ENCODE results near the gene PDE4D.

PDE4D gene

DNA sequence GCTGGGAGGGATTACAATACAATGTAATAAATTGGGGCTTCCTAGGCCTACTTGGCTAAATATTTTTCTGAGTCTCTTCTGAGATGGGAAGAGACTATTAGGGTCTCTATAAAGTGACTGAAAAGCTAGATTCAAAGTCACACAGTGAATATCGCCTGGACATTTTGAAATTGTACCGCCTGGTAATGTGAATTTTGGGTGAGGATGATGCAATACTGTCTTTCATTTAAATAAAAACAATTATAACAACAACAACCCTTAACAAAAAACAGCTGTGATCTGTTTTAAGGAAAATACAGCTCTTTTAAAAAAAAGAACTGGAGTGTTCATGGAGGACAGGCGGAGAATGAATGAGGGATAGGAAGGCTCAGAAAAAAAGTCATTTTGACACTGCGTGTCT lies 695.6 kb downstream of the PDE4D start:
- DNase-seq (ENCODE audit: insufficient read length, low spot score) (no peak), FAIRE-seq (no peak)
- TF ChIP-seq POLR2AphosphoS5 (IDR thresholded peaks at IDR 0.05; ENCODE audit: low read depth, low read length) (no peak), PAX5 (IDR thresholded peaks at IDR 0.05; ENCODE audit: insufficient read depth, low read length, severe bottlenecking) (no peak), POU2F2 (IDR thresholded peaks at IDR 0.05; ENCODE audit: low read depth, low read length) (no peak), POLR2A (IDR thresholded peaks at IDR 0.05; ENCODE audit: low read depth, low read length) (no peak), SPI1 (IDR thresholded peaks at IDR 0.05; ENCODE audit: low read depth, low read length) (no peak), TAF1 (IDR thresholded peaks at IDR 0.05; ENCODE audit: low read depth, low read length) (no peak)

DNA sequence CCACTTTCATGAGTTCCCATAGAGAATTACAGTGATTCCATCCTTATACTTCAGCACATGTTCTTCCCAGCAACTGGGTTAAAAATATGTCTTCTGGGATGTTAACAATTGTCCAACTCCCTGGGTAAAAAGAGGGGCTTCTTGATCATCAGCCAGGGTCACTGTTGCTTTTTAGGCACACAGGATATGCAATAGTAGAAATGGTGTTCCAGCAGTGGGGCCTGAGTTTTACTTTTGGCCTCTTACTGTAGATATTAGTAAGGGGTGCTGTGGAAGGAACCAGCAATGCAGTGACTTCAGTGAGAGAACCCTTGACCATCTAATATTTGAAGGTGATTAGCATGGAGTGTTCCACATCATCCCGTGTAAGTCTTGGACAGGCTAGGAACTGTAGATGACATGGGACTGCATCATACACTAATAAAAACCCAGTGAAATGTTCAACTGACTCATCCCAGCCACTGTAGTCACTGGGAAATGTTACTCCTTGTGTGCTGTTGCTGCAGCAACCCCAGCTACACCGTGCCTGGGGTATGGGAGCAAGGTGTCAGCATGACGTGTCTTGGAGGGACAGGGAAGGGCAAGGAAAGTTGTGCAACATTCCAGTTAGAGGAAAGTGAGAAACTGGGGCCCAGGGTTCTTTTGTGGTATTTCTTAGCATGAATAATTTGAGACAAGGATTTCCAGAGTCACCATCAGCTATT lies 699.8 kb downstream of the PDE4D start:
- no peak for DNase-seq (ENCODE audit: insufficient read length, low spot score)
- TF ChIP-seq SPI1 (IDR thresholded peaks at IDR 0.05; ENCODE audit: low read depth, low read length) (no peak), POLR2A (IDR thresholded peaks at IDR 0.05; ENCODE audit: low read depth, low read length) (no peak), POU2F2 (IDR thresholded peaks at IDR 0.05; ENCODE audit: low read depth, low read length) (no peak), TAF1 (IDR thresholded peaks at IDR 0.05; ENCODE audit: low read depth, low read length) (no peak), POLR2AphosphoS5 (IDR thresholded peaks at IDR 0.05; ENCODE audit: low read depth, low read length) (no peak), PAX5 (IDR thresholded peaks at IDR 0.05; ENCODE audit: insufficient read depth, low read length, severe bottlenecking) (no peak)
- no peak for FAIRE-seq

DNA sequence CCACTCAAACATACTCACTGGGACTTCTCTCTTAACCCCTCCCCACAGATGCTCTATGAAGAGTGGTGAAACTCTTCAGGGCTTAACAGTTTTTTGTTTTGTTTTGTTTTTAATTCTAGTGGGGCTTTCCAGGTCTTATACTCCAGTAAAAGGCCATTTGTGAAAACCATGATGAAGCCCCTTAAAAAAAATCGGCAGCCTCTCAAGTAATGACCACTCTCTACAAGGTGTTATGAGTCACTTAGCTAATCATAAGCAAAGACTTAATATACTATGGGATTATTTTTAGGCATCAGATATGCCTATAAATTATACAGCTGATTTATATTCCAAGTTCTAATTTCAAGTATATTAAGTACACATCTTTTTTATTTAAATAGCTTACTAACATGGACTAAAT lies 702.8 kb downstream of the PDE4D start:
- DNase-seq (ENCODE audit: insufficient read length, low spot score) (no peak), FAIRE-seq (no peak)
- TF ChIP-seq POU2F2 (IDR thresholded peaks at IDR 0.05; ENCODE audit: low read depth, low read length) (no peak), SPI1 (IDR thresholded peaks at IDR 0.05; ENCODE audit: low read depth, low read length) (no peak), TAF1 (IDR thresholded peaks at IDR 0.05; ENCODE audit: low read depth, low read length) (no peak), POLR2AphosphoS5 (IDR thresholded peaks at IDR 0.05; ENCODE audit: low read depth, low read length) (no peak), PAX5 (IDR thresholded peaks at IDR 0.05; ENCODE audit: insufficient read depth, low read length, severe bottlenecking) (no peak), POLR2A (IDR thresholded peaks at IDR 0.05; ENCODE audit: low read depth, low read length) (no peak)

DNA sequence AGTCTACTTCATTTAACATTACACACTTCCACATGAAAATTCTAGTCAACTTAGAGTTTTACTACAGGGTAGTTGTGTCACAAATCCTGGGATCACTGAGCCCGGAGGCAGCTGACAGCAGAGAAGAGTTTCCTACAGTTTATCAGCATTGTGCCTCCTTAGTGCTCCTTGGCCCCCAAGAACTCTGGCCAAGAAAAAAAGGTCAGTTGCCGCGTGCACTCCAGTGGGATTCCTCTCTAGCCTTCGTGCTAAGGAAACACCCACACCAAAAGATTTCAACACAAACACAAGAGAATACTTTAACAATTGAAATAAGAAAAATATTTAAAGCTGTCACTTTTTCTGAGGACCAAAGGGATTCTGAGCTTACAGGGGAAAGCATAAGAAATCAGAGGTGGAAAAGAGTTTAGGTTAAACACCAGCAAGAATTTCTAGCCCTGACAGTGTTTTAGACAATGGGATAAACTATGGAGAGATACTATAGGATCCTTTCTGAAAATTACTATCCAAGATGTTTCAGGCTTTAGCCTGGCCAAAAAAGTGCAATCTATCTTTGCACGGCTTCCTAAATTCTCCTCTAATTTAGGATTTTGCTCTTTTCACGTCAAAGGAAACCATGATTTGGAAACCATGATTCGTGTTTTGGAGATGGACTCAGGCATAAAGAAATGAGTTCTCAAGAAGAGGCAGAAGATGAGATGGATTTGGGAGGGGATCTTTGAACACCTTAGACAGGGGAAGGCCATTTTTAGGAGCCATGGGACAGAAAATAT lies 703.9 kb downstream of the PDE4D start:
- TF ChIP-seq POU2F2 (IDR thresholded peaks at IDR 0.05; ENCODE audit: low read depth, low read length): no peak
- no peak for TF ChIP-seq PAX5 (IDR thresholded peaks at IDR 0.05; ENCODE audit: insufficient read depth, low read length, severe bottlenecking)
- TF ChIP-seq SPI1 (IDR thresholded peaks at IDR 0.05; ENCODE audit: low read depth, low read length): no peak
- TF ChIP-seq TAF1 (IDR thresholded peaks at IDR 0.05; ENCODE audit: low read depth, low read length): no peak
- no peak for TF ChIP-seq POLR2AphosphoS5 (IDR thresholded peaks at IDR 0.05; ENCODE audit: low read depth, low read length)
- TF ChIP-seq POLR2A (IDR thresholded peaks at IDR 0.05; ENCODE audit: low read depth, low read length): no peak
- no peak for DNase-seq (ENCODE audit: insufficient read length, low spot score)
- no peak for FAIRE-seq

DNA sequence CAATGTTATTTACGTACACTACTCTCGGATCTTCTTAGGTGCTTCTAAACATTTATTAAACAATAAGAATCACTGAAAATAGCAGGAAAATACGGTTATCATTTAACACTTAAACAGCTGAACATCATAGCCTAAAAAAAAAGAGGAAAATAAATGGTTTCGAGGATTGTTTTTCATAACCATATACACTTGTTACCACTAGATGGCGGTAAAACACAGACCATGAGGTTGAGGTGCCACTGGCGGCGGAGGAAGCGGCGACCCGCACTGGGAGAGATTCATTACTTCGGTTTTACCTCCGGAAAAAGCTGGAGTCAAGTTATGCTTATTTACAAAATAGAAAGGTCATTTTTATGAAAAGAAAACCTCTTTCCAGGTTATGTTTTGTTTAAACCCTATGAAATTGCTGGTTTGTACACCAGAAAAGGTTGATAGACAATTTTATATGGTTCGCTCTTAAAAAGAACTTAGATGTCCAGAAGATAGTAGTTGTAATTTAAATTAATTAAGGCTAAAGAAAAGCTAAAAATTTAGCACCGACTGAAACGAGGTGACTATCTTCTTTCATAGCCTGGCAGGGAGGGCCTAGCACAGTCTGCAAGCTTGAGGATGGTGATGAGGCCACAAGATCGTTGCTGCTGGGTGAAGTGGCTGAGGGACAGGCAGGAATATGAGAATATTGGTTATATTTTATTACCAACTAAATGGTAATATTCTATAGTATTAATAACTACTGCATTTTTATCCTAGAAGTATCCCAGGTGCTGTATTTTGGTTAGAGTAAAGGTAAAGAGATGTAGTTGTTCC lies 704.9 kb downstream of the PDE4D start:
- DNase-seq (ENCODE audit: insufficient read length, low spot score) (peak; percentile 16), FAIRE-seq (peak; percentile 87)
- 0 out of 2 replicates have a peak, but pooled peaks have one; percentile 6 for TF ChIP-seq SPI1 (IDR thresholded peaks at IDR 0.05; ENCODE audit: low read depth, low read length)
- no peak for TF ChIP-seq POLR2A (IDR thresholded peaks at IDR 0.05; ENCODE audit: low read depth, low read length)

DNA sequence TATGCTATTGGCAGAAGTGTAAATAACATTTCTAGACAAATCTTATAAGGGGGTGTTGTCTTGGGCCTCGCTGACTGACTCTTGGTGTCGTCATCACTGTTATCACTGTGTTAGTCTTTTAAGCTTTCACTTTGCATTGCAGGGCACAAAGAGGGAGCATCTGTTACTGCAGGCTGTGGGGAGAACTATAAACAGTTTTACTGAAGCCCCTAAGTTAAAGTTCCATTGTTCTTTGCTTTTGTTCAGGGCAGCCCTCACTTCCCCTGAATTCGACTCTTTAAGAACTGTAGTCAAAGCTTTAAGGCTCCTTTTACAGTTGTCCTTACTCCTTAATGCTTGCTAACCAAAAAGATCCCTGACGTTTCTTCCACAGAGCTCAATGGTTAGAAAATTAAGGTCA lies 705.7 kb downstream of the PDE4D start:
- TF ChIP-seq PAX5 (IDR thresholded peaks at IDR 0.05; ENCODE audit: insufficient read depth, low read length, severe bottlenecking): no peak
- no peak for TF ChIP-seq POU2F2 (IDR thresholded peaks at IDR 0.05; ENCODE audit: low read depth, low read length)
- no peak for TF ChIP-seq TAF1 (IDR thresholded peaks at IDR 0.05; ENCODE audit: low read depth, low read length)
- no peak for TF ChIP-seq POLR2A (IDR thresholded peaks at IDR 0.05; ENCODE audit: low read depth, low read length)
- TF ChIP-seq POLR2AphosphoS5 (IDR thresholded peaks at IDR 0.05; ENCODE audit: low read depth, low read length): no peak
- no peak for TF ChIP-seq SPI1 (IDR thresholded peaks at IDR 0.05; ENCODE audit: low read depth, low read length)
- peak; percentile 5 for FAIRE-seq
- no peak for DNase-seq (ENCODE audit: insufficient read length, low spot score)

DNA sequence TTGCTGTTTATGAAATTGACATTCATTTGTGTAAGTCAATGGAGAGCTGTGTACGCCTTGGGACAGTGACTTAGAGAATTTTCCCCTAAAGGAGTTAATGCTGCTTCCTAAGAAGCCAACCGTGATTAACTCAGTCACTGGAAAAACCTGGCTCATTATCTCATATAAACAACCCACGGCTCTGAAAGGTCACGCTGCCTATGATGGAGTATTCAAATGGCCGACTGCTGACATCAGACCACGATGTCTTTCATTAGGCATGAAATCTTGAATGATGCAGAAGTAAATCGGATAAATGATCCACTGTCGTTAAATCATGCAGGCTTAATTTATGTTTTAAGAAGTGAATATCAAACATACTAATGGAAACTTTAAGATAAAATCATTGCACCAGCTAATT lies 706.9 kb downstream of the PDE4D start:
- no peak for FAIRE-seq
- no peak for DNase-seq (ENCODE audit: insufficient read length, low spot score)
- TF ChIP-seq SPI1 (IDR thresholded peaks at IDR 0.05; ENCODE audit: low read depth, low read length): no peak
- TF ChIP-seq POLR2A (IDR thresholded peaks at IDR 0.05; ENCODE audit: low read depth, low read length): no peak
- no peak for TF ChIP-seq PAX5 (IDR thresholded peaks at IDR 0.05; ENCODE audit: insufficient read depth, low read length, severe bottlenecking)
- TF ChIP-seq TAF1 (IDR thresholded peaks at IDR 0.05; ENCODE audit: low read depth, low read length): no peak
- no peak for TF ChIP-seq POU2F2 (IDR thresholded peaks at IDR 0.05; ENCODE audit: low read depth, low read length)
- TF ChIP-seq POLR2AphosphoS5 (IDR thresholded peaks at IDR 0.05; ENCODE audit: low read depth, low read length): no peak

DNA sequence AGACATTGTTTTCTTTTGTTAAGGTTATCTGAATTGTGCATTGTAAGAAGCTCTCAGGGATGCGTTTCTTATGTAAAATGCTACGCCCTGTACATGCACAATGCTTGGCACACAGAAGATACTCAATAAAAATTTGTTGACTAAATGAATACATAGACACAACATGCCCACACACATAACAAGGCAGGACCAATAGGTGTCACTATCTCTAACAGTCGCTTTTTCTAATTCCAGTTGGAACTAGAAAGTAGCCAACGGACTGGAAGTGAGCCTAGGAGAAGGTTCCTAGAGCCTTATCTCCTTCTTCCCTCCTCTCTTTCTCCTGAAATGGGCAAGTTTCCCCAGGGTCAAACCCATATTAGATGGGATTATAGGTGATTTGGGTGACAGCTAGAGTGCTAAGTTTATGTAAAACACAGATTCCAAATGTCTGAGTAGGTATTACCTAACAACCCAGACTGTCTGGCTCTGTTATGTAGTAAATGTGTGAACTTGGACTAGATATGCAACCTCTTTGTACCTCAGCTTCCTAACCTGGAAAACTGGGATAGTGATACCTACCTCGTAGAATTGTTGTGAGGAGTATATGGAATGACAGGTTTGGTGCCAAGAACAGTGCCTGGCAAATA lies 707.7 kb downstream of the PDE4D start:
- TF ChIP-seq PAX5 (IDR thresholded peaks at IDR 0.05; ENCODE audit: insufficient read depth, low read length, severe bottlenecking): no peak
- DNase-seq (ENCODE audit: insufficient read length, low spot score) (no peak), FAIRE-seq (no peak)

DNA sequence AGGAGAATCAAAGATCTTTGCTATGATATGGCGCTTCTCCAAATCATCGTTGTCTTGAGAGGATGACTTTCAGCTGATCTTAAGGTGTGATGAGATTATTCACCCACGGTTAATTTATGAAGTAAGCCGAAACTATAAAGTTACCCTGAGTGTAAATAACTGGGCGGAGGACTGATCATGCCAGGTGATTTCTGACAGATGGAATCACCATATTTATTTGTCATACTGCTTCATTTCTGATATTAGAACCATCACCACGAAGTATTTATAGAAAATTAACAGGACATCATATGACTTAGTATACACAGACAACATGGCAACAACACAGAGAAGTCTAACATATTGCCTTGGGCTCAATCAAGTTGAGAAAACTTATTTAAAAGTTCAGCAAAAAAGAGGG lies 708.8 kb downstream of the PDE4D start:
- DNase-seq (ENCODE audit: insufficient read length, low spot score): no peak
- no peak for FAIRE-seq
- no peak for TF ChIP-seq POU2F2 (IDR thresholded peaks at IDR 0.05; ENCODE audit: low read depth, low read length)
- no peak for TF ChIP-seq SPI1 (IDR thresholded peaks at IDR 0.05; ENCODE audit: low read depth, low read length)
- TF ChIP-seq PAX5 (IDR thresholded peaks at IDR 0.05; ENCODE audit: insufficient read depth, low read length, severe bottlenecking): no peak
- TF ChIP-seq POLR2A (IDR thresholded peaks at IDR 0.05; ENCODE audit: low read depth, low read length): no peak
- TF ChIP-seq POLR2AphosphoS5 (IDR thresholded peaks at IDR 0.05; ENCODE audit: low read depth, low read length): no peak
- no peak for TF ChIP-seq TAF1 (IDR thresholded peaks at IDR 0.05; ENCODE audit: low read depth, low read length)
